SH-SY5Y (cell line): ENCODE data around the gene HSD17B1.

Source experiments
- GATA2 ChIP-seq: IDR thresholded peaks from 2 replicates; pipeline ENCODE4 v1.6.1; 2011; ENCODE audit warnings: mild to moderate bottlenecking, low read depth, low read length
- GATA3 ChIP-seq: IDR thresholded peaks from 2 replicates; pipeline ENCODE4 v1.6.1; 2011; ENCODE audit warnings: low read depth, mild to moderate bottlenecking, low read length, moderate library complexity

DNA sequence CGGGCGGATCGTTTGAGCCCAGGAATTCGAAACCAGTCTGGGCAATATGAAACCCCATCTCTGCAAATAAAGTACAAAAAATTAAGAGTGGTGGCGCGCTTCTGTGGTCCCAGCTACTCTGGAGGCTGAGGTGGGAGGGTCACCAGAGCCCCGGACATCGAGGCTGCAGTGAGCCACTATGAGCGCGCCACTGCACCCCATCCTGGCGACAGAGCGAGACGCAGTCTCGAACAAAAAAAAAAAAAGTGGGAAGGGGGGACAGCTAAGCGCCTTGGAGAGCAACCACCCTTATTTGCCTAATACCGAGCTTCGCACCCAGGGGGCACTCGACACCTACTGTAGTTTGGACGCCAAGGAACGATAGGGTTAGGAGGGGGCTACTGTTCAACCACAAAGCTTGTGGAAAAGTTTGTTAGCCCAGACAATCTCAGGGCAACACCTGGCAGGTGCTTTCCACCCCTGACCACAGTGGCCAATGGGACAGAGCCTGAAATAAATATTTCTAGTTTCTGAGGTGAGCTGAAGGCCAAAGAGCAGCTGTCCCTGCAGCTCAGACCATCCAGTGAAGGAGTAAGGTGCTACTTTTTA lies 25.7 kb downstream of the HSD17B1 start:
- no peak for TF ChIP-seq GATA3
- no peak for TF ChIP-seq GATA2
